ENCODE data around the gene ZBTB25.

ZBTB25 gene

DNA sequence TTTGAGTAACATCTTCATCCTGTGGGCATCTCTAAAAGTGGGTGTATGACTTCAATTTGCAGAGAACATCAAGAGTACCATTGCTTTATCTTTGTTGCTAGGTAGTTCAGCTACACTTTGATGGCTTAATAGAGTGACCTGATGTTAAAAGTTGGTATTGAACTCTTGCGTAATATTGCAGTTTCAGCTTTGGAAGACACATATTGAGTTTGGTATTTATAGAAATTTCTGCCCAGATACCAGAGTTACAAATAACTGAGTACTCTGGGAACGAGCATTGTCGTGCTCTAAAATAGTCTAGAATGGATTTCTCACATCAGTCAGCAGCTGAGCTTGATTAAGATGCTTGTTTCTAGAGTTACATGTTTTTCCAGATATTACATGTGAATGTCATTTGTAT is 63.1 kb downstream of the ZBTB25 start:
- DNase-seq (ENCODE audit: low read depth): no peak

DNA sequence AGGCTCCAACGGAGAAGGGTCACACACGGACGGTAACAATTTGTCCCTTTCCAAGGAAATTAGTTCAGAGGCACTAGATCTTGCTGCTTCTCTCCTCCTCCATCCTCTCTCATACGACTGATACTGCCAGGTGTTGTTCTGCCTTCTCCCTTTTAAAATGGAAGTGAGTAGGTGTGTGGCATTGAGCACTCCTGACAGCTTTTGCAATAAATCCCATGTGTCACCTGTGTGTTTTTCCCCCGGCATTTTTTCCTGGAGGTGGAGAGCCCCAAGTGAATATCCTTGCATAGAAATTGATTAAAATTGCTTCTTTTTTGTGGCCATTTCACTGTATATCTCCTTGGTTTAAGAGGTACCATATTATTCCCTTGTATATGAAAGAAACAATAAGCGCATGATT is 64.5 kb downstream of the ZBTB25 start:
- no peak for DNase-seq (ENCODE audit: low read depth)

DNA sequence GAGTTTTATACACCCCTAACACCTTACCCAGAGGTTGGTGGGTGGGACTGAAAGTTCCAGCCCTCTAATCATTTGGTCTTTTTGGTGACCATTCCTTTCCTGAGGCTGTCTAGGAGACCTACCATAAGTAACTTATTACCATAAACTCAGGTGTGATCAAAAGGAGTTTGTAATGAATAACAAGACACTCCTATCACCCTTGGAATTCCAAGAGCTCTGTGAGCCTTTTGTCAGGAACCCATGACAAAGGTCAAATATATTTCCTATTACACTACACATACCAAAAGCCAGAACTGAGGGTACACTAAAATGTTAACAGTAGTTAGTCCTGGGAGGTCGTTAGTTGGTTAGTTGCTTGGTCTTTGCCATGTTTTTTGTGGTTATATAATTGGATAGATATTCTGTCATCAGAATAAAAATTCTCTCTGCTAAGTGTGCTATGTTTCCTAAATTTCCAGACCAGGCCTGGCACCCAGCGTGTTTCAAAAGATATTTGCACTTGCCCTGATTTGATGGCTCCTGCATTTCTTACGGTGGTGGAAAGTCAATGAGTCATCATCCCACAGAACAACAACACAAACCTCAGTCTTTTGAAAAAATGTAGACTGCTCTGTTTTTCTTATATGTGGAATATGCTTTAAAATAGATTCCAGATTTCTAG is 65.3 kb downstream of the ZBTB25 start:
- peak; percentile 83 for DNase-seq (ENCODE audit: low read depth)

DNA sequence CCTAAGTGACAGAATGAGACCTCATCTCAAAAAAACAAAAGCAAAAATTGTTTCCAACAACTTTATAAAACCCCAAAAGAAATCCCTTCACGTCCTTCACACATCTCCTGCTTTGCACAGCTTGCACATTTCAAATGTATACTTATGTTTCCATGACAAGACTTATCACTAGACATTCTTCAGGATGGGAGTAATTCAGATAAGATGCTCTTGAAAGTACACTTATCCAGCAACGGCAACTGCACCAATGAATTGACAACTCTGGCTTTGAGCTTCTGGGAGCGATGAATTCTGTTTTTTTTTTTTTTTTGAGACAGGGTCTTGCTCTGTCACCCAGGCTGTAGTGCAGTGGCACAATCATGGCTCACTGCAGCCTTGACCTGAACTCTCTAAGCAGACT is 69.1 kb downstream of the ZBTB25 start:
- no peak for DNase-seq (ENCODE audit: low read depth)

DNA sequence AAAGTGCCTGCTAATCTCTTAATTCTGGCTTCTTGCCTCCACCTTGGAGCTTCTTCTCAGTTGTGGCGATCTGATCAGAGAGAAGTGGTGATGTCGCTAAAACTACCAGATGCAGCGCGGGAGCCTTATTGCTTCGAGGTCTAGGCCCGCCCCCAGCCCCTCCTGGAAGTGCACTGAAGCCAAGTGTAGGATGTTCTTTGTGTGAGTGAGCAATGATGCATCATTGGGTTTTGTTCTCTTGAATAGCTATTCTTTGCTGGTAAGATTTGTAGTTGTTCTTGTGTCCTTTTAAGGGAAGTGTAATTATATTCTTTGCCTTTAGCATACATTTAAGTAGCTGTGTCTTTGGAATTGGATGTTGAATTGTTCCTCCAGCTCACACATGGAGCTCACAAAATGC is 79.7 kb downstream of the ZBTB25 start:
- DNase-seq (ENCODE audit: low read depth): no peak

DNA sequence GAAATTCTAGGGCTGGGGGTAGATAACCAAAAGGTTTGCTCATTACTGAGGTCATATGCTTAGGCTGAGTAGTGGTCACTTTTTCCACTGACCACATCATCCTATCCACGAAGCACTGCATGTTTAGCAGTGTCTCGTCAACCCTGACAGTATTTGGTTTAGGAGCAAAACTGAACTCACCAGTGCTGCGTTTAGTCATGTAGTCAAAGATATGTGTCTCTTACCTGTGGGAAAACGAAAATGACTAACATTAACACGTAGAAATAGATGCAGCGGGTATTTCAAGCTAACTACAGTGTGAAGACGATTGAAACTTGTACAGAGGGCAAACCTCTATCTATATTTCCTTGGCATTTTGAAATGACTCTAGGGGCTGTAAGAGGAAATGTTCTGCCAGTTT is 80.9 kb downstream of the ZBTB25 start:
- DNase-seq (ENCODE audit: low read depth): no peak

DNA sequence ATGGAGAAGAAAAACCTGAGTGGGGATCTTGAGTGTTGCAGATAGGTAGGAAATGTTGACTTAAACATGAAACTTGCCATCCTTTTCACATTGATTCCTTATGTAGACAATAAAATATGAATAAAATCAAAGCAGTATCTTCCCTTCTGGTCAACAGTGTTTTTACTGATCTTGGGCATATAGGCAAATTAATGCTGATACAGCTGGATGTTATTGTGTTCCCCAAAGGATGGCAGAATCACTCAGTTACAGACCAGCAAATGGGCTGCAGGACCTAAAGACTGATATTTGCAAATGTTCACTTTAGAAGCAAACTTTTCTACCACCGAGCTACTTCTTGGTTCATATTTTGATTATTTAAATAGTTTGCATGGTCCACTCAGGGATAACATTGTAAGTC is 81.6 kb downstream of the ZBTB25 start:
- no peak for DNase-seq (ENCODE audit: low read depth)

DNA sequence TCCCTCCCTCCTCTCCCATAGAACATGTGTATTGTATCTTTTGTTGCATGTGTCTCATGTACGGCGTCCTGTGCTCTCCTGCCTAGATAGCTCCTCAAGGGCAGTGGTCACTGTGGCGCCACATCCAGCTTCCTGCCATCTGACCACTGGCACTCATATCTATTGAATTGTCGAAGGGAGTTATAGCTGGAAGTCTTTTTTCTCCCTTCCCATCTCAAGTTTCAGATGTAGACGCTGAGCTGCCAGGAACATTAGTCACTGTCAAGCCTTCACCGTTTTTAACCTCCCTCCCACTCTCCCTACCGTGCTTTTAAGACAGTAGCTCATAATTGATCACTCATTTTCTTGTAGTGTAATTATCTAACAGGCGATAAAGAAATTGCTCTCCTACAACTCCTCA is 82.5 kb downstream of the ZBTB25 start:
- no peak for DNase-seq (ENCODE audit: low read depth)

DNA sequence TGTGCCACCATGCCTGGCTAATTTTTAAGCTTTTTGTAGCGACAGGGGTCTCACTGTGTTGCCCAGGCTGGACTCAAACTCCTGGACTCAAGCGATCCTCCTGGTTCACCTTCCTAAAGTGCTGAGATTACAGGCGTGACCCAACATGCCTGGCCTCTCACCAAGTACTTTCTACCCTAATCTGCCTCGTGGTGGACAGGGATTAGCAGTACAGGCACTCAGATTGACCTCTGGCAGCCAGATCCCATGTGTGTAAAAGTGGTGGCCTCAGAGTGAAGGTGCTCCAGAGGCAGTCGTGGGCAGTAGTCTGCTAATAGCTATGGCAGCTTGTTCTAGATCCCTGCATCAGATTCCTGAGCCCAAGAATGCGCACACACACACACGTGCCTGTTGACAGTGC is 84.6 kb downstream of the ZBTB25 start:
- no peak for DNase-seq (ENCODE audit: low read depth)

DNA sequence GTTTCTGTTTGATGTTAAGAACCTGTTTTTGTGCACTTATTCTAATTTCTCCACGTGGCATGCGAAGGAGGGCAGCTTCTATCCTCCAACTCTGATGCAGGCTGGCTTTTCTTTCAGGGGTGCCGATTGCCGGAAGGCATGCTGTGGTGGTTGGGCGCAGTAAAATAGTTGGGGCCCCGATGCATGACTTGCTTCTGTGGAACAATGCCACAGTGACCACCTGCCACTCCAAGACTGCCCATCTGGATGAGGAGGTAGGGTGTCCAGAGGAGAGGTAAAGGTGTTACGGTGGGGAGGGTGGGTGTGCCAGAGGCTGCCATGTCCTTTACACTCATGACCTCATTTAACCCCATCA is 85.9 kb downstream of the ZBTB25 start:
- DNase-seq (ENCODE audit: low read depth): no peak

DNA sequence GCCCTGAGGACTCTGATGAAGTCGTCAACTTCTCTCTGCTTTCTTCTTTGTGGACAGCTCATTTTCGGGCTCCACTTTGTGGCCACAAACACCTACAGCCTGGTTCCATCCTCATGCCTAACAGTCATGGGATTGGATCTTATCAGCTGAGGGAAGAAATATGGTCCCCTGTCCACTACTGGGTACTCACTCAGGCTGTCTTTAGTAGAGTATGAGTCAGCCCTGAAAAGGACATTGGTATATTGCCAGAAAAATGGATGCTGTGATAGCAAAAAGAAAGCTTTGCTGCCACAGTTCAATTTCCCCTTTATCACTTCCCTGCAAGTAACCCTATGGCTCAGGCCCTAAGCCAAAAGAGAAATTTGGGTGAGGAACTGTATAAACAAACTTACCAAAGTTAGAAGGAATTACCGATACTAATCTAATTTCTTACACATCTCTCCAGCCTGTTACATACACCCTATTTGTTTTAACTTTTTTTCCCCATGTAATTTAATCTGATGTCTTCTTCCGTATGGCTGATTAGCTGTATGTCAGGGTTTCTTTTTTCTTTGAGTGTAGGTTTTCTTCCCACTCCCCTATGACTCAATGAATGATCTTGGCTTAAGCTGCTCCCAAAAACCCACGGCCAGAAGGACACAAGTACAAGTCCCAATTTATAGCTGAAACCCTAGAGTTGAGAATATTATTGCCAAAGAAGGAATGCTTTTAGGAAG is 86.4 kb downstream of the ZBTB25 start:
- no peak for DNase-seq (ENCODE audit: low read depth)

DNA sequence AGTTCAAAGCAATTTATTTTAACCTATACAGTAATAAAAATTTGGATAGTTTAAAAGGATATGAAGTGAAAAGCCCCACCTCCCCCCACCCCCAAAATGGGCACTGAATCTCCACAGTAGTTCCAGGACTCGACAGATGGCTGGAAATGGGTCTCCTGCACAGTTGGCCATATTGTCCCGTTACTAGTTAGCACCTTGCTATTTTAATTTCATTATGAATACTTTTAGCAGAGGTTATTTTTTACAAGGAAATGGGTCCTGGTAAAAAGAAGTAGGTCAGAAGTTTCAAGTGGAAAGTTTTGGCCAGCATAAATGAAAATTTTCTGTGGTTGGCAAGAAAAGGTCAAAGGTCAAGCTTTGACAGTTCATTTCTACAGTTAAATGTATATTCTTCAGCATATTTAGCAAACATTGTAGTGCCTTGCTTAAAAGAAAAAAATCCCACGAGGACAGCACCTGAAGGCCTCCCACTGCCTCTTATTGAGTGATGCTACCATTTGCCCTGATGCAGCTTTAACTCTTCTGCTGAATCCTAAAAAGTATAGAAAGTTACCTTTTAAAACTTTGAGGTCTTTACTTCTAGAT is 87.2 kb downstream of the ZBTB25 start:
- DNase-seq (ENCODE audit: low read depth): no peak

DNA sequence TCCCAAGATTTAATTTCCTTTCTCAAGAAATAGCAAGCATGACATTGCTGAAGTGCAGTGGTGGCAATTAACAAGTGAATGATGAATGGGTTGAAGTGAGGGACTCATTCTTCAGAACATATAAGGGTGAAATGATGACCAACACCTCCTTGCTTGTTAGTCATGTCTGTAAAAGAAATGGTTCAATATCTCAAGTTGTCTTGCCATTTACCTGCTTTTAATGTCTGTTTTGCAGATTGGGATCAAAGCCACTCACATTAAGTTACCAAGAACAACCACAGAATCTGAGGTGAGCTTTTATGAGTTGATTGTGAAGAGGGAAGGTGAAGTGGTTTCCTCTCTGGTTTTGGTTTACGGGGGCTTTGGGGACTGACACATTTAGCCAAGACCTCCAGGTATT is 91.4 kb downstream of the ZBTB25 start:
- no peak for DNase-seq (ENCODE audit: low read depth)

DNA sequence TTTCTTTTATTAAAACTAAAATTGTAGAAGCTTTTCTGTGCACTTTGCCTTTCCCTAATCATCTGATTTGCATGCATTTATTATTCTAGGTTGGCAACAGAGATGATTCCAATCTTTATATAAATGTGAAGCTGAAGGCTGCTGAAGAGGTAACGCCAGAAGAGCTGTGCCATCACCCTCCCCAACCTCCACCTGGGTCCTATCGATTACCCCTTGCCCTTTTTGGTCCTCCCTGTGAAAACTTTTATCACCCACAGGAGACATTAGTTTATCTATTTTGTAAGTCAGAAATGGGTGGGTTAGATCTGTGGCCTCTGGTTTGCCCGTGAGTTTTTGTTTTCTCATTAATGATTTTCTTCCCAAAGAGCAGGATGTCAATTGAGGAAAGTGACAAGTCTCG is 92.6 kb downstream of the ZBTB25 start:
- DNase-seq (ENCODE audit: low read depth): no peak

DNA sequence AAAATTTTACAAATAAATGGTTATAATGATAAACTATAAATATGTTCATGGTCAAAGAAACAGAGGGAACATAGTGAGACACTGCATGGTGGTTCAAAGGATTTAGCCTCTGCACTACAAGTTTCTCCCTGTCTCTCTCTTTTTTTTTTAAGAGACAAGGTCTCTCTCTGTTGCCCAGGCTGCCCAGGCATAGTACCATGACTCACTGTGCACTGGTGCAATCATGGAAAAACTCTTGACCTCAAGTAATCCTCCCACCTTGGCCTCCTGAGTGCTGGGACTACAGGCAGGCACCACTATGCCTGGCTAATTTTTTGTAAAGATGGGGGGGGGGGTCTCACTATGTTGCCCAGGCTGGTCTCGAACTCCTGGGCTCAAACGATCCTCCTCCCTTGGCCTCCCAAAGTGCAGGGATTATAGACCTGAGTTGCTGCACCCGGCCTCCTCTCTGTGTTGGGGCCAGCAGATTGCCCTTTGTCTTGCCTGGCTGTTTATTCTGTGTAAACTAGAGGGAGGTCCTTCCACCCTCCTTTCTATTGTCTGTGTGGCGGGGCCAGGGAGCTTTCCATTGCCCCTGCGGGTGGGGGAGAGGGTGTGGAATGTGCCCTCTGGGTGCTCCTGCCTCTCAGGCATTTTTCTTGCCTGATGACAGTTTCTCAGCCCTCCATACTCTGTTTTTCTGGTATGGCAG is 93.4 kb downstream of the ZBTB25 start:
- DNase-seq (ENCODE audit: low read depth): no peak

DNA sequence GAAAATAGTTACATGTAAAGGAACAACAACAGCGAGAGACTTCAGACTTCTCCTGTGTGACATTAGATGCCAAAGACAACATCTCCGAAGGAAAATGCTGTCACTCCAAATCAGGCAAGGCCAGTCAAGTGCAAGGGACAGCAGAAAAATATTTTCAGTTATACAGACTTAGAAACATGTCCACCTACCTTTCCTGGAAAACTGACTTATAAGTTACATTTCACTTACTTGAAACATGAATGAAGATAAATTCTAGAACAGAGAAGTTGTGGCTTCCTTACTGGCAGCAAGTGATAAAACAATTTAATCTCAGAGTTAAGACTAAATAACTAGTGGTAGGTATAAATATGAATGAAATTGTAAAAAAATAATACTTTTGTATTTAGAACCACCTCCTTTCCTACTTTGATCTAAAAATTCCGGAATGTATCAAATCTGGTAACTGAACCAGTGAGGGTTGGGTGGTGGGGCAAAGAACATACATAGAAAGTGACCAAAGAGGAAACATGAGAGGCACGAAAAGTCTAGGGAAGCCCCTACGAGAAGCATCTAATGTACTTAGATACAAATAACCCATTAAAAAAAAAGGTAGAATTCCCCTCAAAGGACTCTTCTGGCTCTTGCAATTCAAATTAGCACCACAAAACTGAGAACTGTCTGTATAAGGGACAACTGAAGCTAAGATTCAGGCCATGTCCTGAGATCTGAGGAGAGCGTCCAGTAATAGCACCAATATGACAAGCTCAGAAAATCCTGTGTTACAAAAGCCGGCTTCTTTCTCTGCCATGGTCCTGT is 94.3 kb downstream of the ZBTB25 start:
- no peak for DNase-seq (ENCODE audit: low read depth)

DNA sequence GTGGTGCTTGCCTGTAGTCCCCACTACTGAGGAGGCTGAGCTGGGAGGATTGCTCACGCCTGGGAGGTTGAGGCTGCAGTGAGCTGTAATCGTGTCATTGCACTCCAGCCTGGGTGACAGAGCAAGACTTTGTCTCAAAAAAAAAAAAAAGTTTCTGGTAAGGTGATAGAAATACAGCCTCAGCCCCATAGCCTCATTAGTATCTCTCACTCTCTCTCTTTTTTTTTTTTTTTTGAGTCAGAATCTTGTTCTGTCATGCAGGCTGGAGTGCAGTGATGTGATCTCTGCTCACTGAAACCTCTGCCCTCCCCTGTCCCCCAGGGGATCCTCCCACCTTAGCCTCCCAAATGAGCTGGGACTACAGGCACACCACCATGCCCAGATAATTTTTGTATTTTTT is 96.3 kb downstream of the ZBTB25 start:
- no peak for DNase-seq (ENCODE audit: low read depth)

DNA sequence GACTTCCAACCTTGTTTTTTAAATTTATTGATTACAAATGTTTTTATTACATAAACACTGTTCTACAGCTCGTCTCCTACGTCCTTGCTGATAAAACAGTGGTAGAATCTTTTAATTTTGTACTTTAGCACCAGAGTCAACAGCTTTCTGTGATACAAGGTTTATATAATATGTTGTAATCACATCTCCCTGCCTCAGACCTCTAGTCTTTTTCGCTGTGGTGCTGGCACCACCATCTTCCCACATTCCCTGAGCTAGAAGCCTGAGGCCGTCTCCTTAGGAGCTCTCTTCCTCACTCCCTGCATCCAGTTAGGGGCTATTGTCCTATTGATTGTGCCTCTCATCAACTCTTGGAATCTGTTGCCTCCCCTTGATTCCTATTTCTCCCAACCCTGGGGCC is 98.3 kb downstream of the ZBTB25 start:
- no peak for DNase-seq (ENCODE audit: low read depth)

DNA sequence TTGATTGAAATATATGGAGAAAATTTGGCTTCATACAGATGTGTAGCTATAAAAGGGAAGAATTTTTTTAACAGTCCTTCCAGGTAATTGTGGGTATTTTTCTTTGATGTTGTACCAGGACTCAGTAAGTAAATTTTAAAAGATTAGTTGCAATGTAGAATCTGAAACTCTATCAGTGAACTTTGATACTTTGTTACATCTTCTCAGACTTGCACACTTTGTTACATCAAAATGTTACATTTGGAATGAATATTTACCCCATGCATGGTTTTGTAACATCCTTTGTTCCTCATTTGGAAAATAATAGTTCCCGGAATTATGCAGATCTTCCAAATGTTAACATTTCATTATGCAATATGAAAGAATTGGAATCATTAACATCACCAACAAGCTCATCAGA is 101.7 kb downstream of the ZBTB25 start:
- DNase-seq (ENCODE audit: low read depth): no peak

DNA sequence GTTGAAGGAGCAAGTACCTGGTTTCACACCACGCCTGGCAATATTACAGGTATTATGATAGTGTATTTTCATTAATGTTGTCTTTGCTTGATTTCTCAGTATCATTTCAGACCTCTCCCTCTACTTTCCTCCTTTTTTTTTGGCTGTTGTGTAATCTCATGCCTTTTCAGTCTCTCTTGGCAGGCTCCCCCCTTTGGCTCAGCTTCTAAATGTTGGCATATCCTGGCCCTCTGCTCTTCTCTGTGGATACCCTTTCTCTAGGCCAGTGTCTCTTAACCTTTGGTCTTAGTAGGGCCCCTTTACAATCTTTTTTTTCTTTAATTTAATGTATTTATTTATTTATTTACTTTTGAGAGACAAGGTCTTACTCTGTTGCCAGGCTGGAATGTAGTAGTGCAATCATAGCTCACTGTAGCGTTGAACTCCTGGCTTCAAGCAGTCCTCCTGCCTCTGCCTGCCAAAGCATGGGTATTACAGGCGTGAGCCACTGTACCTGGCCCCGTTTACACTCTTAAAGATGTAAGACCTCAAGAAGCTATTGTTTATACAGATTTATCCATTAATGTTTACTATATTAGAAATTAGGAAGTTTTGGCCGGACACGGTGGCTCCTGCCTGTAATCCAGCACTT is 102.7 kb downstream of the ZBTB25 start:
- no peak for DNase-seq (ENCODE audit: low read depth)

Measured in non-pigmented ciliary epithelial cell (primary cell).